NT2/D1 (cell line): Measurements from ENCODE around the gene ADPRM.

ENCODE experiments used
- SUZ12 ChIP-seq: IDR thresholded peaks from 2 replicates; pipeline ENCODE4 v1.6.1; 2011; ENCODE audit not compliant: insufficient read length, insufficient read depth; ENCODE audit errors: extremely low read depth
- ZNF274 ChIP-seq: IDR thresholded peaks from 2 replicates; pipeline ENCODE4 v1.6.1; 2011; ENCODE audit warnings: mild to moderate bottlenecking, low read depth, low read length

DNA sequence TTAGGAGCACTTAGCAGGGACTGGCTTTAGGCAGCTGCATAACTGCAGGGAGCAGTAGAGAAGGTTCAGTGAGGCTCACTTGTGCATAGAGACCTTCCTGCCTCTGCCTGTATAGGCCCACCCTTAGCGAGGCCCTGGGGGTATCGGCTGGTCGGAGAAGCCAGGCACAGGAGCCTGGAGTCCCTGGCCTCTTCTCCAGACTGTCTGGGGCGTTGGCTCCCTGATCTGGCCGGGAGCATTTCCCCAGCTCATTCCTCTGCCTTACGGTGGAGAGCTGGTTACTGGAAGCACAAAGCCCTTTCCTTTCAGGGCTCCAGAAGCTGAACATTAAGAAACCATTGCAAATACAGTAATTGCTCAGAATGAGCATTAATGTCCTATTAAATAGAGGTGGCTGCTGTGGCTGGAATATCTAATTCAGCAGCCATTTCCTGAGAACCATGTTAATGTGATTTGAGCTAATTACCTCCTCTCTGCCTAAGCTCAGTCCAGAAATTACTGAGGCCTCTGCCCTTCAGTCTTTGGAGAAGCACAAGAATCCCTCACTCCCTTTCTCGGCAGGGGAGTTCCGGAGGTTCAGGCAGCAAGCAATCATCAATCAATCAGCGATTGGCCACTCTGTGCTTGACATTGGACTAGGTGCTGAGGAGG, 51.3 kb downstream of the ADPRM start:
- TF ChIP-seq SUZ12 (no peak), ZNF274 (no peak)
